NCI-H510A treated with DMSO at 0.1 percent for 48 hours (cell line): ENCODE results near the gene SURF4.
"Not testable (repeated sequence)": the region's sequence is repeated elsewhere in the genome, so short reads cannot be mapped to it uniquely, and the experiment has no call there.

Source experiments
- DNase-seq: peaks from one replicate; lab custom pipeline; 2025; lab: John Stamatoyannopoulos, UW

Gene SURF4

DNA sequence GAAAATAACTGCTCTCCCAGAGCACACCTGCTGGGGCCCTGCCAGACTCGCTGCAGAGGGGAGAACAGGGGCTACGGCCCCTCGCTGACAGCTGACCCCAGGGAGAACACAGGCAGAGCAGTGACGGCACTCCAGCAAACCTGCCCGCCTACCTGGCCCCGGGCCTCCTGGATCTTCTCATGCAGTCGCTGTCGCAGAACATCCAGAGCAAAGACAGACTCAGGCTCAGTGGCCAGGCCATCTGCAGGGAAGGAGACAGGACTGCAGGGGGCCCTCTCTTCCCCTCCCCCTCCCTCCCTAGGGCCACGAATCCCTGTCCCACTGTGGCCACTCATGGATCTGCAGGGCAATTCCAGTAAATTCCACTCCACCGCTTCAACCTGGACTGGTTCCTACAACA lies 42.3 kb downstream of the SURF4 start:
- no peak for DNase-seq

DNA sequence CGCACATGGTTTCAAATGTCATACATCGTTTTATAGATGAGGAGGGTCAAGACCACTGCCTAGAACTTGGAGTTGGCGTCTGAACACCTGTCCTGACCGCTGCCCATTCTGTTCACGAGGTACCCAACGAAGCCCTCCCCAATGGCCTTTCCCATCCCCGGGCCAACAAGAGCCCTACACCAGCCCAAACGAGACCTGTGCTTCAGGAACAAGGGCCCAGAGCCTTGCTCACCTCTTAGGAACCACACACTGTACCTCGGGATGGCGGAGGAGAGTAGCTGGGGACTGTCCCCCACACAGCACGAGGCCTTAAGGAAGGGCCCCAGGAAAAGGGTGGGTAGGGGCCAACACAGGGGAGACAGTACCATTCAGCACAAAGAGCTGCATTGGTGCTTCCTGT lies 42.8 kb downstream of the SURF4 start:
- DNase-seq, result no peak

DNA sequence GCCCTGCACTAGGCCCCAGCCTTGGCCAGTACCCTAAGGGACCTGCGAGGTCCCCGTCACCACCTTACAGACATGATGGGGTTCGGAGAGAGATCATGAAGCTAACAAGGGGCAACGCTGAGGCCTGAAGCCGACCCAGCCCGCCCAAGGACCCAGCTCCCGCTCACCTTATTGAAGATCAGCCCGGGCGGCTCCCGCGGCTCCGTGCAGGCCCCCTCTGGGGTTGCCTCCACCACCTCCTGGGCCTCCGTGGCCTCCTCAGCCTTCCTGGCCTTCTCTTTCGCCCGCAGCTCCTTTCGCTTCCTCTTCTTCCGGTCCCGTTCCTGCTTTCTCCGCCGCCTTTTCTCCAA lies 43.5 kb downstream of the SURF4 start:
- no peak for DNase-seq

DNA sequence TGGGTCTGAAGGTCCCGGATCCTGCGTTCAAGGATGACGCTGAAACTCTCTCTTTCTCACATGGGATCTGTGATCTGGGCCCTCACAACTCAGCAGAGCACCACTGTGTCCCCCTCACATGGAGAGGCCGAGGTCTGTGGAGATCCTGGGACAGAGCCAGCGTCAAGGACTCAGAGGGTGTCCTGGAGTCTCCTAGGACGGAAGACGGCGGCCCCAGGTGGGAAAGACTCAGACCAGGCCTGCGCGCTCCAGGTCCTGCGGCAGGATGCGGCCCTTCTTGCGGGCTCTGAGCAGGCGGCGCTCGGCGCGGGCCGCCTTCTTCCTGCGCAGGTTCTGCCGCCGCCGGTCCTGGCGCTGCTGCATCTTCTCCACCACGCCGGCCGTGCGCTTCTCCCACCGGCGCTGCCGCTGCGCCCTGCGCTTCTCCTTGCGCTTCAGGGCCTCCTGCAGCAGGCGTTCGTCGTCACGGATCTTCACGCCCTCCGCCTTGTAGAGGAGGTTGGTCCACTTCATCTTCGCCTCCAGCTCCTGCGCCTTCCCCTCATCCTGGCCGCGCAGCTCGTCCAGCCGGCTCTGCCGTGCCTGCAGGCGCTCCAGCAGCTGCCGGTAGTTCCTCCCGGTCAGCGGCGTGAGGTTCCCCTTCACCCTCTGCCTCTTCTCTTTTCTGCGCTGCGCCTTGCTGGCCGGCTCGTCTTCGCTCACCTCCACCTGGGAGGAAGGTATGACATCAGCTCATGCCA lies 44.0 kb downstream of the SURF4 start:
- no peak for DNase-seq

DNA sequence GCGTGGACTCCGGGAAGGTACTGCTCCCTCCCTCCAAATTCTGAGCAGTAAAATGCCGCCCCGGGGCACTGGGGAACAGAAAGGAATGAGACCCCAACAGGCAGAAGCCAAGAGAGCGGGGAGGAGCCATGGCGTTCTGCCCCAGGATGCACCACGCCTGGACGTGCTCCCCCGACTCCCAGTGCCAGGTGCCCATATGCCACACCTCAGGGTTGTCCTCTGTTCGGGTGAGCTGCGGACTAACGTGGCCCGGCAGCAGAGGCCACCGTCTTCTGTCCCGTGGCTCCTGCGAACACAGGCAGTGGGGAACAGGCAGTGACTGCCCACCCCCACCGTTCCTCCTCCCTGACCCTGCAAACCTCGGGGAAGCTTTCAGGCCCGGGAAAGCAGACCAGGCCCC lies 44.6 kb downstream of the SURF4 start:
- no peak for DNase-seq

DNA sequence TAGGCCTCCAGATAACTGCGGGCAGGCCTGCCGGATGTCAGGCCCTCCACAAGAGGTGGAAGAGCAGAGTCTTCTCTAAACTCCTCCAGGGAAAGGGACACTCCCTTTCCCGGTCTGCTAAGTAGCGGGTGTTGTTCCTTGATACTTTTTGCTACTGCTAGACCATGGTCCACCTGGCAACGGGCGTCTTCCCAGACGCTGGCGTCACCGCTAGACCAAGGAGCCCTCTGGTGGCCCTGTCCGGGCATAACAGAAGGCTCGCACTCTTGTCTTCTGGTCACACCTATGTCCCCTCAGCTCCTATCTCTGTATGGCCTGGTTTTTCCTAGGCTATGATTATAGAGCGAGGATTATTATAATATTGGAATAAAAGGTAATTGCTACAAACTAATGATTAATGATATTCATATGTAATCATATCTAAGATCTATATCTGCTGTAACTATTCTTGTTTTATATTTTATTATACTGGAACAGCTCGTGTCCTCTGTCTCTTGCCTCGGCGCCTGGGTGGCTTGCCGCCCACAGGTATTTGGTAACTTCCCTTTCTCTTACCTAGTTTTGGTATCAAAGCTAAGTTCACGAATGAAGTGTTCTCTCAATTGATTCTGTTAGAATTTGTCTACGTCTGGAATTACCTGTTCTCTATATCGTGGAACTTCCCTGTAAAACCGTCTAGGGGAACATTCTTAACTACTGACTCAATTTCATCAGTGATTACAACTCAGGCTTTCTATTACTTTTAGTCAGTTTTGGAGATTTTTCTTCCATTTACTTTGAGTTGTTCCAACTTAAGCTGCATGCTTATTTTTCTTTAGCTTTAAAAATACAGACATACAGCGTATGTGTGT lies 46.3 kb downstream of the SURF4 start:
- DNase-seq, result not testable (repeated sequence)

DNA sequence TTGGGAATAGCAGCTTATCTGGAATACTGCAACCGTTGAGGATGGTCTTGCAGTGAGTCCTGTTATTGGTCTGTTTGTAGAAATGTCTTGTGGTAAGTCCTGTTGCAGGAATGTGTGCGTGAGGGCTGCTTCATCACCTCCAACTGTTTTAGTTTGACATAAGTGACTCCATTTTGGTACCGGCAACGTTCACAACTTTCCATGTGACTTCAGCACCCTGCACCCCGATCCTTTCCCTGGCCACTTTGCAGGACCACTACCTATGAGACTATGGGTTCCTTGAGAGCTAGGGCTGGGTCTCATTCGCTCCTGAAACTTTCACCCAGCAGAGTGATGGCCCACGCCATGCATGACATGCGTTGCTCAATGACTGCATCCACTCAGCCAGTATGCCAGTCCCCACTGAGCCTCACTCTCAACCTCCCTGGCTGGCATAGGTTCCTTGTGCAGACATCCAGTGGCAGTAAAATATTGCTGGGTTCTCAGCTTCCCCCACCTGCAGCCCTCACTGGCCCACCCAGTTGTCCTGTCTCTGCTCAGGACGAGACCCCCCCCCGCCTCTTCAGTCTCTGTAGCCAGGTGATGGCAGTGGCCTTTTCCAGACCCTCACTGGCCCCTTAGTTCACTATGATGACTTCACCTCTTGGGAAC lies 47.9 kb downstream of the SURF4 start:
- DNase-seq, result no peak

DNA sequence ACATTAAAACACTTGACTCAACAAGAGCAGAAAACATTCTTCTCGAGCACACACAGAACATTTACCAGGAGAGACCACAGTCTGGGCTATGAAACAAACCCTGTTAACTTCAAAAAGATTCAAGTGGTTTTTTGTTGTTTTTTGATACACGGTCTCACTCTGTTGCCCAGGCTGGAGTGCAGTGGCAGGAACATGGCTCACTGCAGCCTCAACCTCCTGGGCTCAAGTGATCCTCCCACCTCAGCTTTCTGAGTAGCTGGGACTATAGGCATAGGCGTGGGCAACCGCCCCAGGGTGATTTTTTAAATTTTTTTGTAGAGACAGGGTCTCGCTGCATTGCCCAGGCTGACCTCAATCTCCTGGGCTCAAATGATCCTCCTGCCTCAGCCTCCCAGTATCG lies 48.8 kb downstream of the SURF4 start:
- not testable (repeated sequence) for DNase-seq

DNA sequence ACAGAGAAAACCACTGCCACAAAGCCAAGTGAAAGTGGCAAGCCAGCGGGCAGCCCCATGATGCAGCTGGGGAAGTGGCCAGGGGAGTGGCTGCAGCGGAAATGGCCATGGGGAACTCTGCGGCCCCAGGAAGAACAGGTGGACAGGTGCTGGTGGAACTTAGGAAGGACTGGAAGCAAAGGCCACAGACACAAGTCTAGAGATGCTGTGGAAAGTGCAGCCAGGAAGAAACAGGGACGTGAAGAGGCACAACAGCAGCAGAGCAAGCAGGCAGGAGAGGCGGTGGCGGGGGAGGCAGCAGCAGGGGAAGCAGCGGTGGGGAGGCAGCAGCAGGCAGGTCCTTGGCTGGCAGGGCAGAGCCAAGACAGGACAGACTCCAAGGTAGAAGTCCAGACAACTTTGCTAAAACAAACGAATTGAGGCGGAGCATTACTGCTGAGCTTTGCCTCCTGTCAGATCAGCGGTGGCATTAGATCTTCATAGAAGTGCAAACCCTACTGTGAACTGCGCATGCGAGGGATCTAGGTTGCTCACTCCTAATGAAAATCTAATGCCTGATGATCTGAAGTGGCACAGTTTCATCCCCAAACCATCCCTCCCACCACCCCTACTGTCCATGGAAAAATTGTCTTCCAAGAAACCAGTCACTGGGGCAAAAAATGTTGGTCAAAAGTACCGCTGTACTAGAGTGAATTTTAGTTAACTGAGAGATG lies 51.7 kb downstream of the SURF4 start:
- no peak for DNase-seq

DNA sequence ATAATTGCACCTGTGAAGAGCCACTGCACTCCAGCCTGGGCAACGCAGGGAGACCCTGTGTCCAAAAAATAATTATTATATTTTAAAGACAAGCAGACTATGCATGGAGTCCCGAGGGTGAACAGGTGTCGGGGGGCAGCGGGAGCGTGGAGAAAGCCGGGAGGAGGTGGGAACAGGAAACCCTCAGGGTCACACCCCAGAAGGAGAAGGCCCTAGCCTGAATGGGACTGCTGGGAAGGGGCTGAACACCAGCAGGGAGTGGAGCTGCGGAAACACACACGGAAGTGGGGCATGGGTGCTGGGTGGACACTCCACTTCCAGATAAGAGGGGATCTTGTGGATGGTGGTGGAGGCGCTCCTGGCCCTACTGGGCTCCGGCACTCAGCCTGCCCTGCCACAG lies 52.6 kb downstream of the SURF4 start:
- no peak for DNase-seq

DNA sequence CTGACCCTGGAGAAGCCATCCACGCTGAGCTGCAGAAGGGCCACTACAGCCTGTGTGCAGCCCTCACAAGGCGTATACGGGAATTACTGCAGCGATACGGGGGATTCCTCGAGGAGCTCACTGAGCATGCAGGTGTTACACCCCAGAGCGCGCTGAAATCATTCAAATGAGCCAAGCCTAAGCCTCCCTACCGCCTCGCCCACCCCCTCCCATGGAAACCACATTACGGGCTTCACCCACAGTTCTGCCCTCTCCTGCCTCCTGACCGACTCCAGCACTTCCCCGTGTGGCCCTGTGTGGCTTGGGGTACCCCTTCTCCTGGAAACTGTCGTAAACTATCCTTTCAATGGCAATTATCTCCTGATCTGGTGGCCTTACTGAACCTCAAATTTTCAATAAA lies 53.2 kb downstream of the SURF4 start:
- DNase-seq, result no peak

DNA sequence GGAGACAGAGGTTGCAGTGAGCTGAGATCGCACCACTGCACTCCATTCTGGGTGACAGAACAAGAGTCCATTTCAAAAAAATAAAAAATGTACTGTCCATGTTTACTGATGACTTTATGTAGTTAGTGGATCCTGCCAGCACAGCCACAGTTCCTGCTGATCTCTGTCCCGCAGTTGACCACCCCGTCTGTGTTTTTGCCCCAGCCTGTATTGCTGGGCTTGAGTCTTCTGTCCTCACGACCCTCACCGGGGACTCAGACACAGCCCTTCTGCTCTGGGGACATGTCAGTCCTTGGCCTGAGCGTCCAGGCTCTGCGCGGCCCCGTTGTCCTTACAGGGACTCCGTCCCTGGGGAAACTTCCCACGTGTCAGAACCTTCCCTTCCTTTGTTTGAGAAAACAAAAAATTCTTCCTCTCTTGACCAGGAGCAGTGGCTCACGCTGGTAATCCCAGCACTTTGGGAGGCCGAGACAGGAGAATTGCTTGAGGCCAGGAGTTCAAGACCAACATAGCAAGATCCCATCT lies 54.4 kb downstream of the SURF4 start:
- no peak for DNase-seq

DNA sequence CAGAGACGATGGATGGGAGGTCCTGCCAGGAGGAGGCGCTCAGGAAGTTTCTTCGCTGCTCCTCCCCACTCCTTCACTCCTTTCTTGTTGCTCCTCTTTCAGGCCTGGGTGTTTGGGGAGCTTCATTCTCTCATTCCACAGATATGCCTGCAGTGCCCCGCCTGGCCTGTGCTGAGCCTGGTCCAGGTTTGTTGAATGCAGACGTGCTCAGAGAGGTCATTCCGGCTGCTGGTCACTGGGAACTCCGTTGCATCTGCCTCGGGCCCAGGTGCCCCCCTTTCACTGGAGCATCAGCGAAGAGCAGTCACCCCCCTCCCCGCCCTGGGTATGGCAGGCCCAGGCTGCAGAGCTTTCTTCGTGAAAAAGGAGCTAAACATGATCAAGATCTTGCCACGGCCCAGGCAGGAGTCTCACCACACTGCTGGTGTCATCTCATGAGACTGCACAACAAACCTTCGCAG lies 55.4 kb downstream of the SURF4 start:
- DNase-seq, result no peak

DNA sequence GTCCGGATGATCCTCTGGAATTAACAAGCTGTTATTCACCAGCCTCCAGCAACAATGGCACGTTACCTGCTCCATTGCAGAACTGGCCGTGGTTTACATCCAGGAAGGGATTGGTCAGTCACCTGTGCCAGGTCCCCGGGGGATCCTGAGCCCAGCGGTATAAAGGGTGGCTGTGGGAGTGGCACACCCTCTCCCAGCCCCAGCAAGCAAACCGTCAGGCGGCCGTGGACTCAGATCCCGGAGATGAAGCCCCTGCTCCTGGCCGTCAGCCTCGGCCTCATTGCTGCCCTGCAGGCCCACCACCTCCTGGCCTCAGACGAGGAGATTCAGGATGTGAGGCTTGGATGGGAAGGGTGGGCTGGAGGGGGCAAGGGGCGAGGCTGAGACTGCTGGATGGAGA lies 58.3 kb downstream of the SURF4 start:
- DNase-seq, result not testable (repeated sequence)

DNA sequence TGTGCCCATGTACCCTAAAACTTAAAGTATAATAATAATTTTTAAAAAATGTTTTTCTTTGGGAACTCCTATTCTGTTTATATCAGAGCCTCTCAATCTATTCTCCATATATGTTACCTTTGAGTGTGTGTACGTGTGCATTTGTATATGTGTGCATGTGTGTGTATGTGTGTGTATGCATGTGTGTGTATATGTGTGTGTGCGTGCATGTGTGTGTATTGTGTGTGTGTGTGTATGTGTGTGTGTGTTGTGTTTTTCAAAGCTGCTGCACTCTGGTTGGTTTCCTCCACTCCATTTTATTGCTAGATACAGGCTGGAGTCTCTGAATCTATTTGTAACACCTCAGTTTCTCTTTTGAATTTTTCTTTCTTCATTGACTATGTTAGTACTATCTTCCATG lies 59.9 kb downstream of the SURF4 start:
- DNase-seq, result no peak
